Tongue (tissue), 2 donors: ENCODE data around the gene VPS33A. TPM values are rescaled to one million over a fixed set of nuclear protein-coding genes. Genes with fewer than 3 reads are reported as not detected.

Source experiments
- DNase-seq: peaks from one replicate; pipeline ENCODE4 v3.0.0-alpha.2; 2015
- total RNA-seq: library from RNA; depleted of rRNA; stranded (reverse); fragments of >200 nt; gene quantifications from one replicate; pipeline ENCODE4 v1.2.3, GENCODE V29; 2014

Gene VPS33A
- total RNA-seq, 1 donor from 2014 or later, result 18.9 TPM

GRCh38 chr12:122250047-122250446, 16.2 kb downstream of the VPS33A start:
- DNase-seq, result no peak

GRCh38 chr12:122245553-122245952, 20.7 kb downstream of the VPS33A start:
- no peak for DNase-seq

GRCh38 chr12:122244565-122245371, 21.5 kb downstream of the VPS33A start:
- DNase-seq, result no peak

GRCh38 chr12:122243965-122244364, 22.3 kb downstream of the VPS33A start:
- no peak for DNase-seq

- DNase-seq, result no peak
Observed at GRCh38 chr12:122238861-122239260, 27.4 kb downstream of the VPS33A start.

- no peak for DNase-seq
Observed at GRCh38 chr12:122235741-122236140, 30.6 kb downstream of the VPS33A start.

- no peak for DNase-seq
Observed at GRCh38 chr12:122232691-122233090, 33.6 kb downstream of the VPS33A start.

GRCh38 chr12:122230798-122231197, 35.5 kb downstream of the VPS33A start:
- no peak for DNase-seq

- no peak for DNase-seq
Observed at GRCh38 chr12:122228092-122228491, 38.2 kb downstream of the VPS33A start.

GRCh38 chr12:122227341-122227740, 39.0 kb downstream of the VPS33A start:
- no peak for DNase-seq

- no peak for DNase-seq
Observed at GRCh38 chr12:122226366-122227125, 39.7 kb downstream of the VPS33A start.

- DNase-seq, result peak; percentile 100
Observed at GRCh38 chr12:122225683-122226365, 40.5 kb downstream of the VPS33A start, which contains the start of gene DIABLO. Gene DIABLO (minus strand): TSS chr12:122226052. CDS start chr12:122226014, 38 bp downstream.

GRCh38 chr12:122216445-122216844, 49.8 kb downstream of the VPS33A start:
- DNase-seq, result no peak

GRCh38 chr12:122215771-122216170, 50.5 kb downstream of the VPS33A start:
- no peak for DNase-seq

- DNase-seq, result no peak
Observed at GRCh38 chr12:122208073-122208820, 58.0 kb downstream of the VPS33A start.

- DNase-seq, result no peak
Observed at GRCh38 chr12:122207391-122207790, 58.9 kb downstream of the VPS33A start.

- no peak for DNase-seq
Observed at GRCh38 chr12:122206976-122207375, 59.3 kb downstream of the VPS33A start.

- no peak for DNase-seq
Observed at GRCh38 chr12:122206111-122206881, 60.0 kb downstream of the VPS33A start.

GRCh38 chr12:122205053-122205925, 61.0 kb downstream of the VPS33A start:
- no peak for DNase-seq
